Stimulated activated naive B cell treated with anti-CD40 and anti-IgM and Interleukin-4, amounts not matched to agents 10 μg/mL and 1 μg/mL and 100 μg/mL, for 72 hours (primary cell): Measurements from ENCODE around the gene SLC7A1.

Source experiments
- ATAC-seq, 2 donors: fragments of 150-1000 bp; cut with Tn5 transposase; replicated peaks; 2 replicates each; pipeline ENCODE4 v1.10.0; 2021; ENCODE audit warnings: moderate library complexity in 1 of 2
- DNase-seq: peaks from one replicate; pipeline ENCODE4 v3.0.0; 2021
- H3K27ac Mint-ChIP-seq: one replicate; pipeline ENCODE4 v1.8.0; 2022; ENCODE audit warnings: mild to moderate bottlenecking, mixed read lengths
- H3K27me3 Mint-ChIP-seq, 2 donors: one replicate each; pipeline ENCODE4 v1.8.0; 2022; ENCODE audit warnings: mixed read lengths in 2 of 2
- H3K36me3 Mint-ChIP-seq, 2 donors: one replicate each; pipeline ENCODE4 v1.8.0; 2022; ENCODE audit warnings: mixed read lengths in 2 of 2, mild to moderate bottlenecking in 1 of 2
- H3K4me1 Mint-ChIP-seq, 2 donors: one replicate each; pipeline ENCODE4 v1.8.0; 2022; ENCODE audit warnings: mixed read lengths in 2 of 2, mild to moderate bottlenecking in 1 of 2
- H3K4me3 Mint-ChIP-seq, 2 donors: one replicate each; pipeline ENCODE4 v1.8.0; 2022; ENCODE audit warnings: mild to moderate bottlenecking in 2 of 2, mixed read lengths in 2 of 2, moderate library complexity in 1 of 2
- H3K9me3 Mint-ChIP-seq, 2 donors: one replicate each; pipeline ENCODE4 v1.8.0; 2022; ENCODE audit warnings: mixed read lengths in 2 of 2, mild to moderate bottlenecking in 1 of 2

Gene SLC7A1

GRCh38 chr13:29483623-29484022 is 111.9 kb downstream of the SLC7A1 start:
- peaks cover 10 to 19% of the 10 kb centered on the region in 2 donors for H3K4me1 Mint-ChIP-seq
- H3K27ac Mint-ChIP-seq = no peak overlapping the region
- no peak overlapping the region for H3K4me3 Mint-ChIP-seq
- DNase-seq (no peak), ATAC-seq (no peak)
- no peaks in the 10 kb centered on the region for H3K36me3 Mint-ChIP-seq
- peaks cover 4 to 12% of the 10 kb centered on the region in 2 donors for H3K27me3 Mint-ChIP-seq
- no peaks in the 10 kb centered on the region for H3K9me3 Mint-ChIP-seq

GRCh38 chr13:29483211-29483610 is 112.3 kb downstream of the SLC7A1 start:
- H3K27ac Mint-ChIP-seq = no peak overlapping the region
- no peak for ATAC-seq
- no peaks in the 10 kb centered on the region for H3K36me3 Mint-ChIP-seq
- peaks cover 4 to 16% of the 10 kb centered on the region in 2 donors for H3K27me3 Mint-ChIP-seq
- H3K4me3 Mint-ChIP-seq = no peak overlapping the region
- H3K4me1 Mint-ChIP-seq = peaks cover 10 to 19% of the 10 kb centered on the region in 2 donors
- no peaks in the 10 kb centered on the region for H3K9me3 Mint-ChIP-seq
- no peak for DNase-seq

- Mint-ChIP-seq H3K27ac (no peak overlapping the region), H3K27me3 (peaks cover 4 to 20% of the 10 kb centered on the region in 2 donors), H3K9me3 (no peaks in the 10 kb centered on the region), H3K36me3 (no peaks in the 10 kb centered on the region), H3K4me1 (peaks cover 10 to 19% of the 10 kb centered on the region in 2 donors), H3K4me3 (no peak overlapping the region)
- ATAC-seq = no peak
- no peak for DNase-seq
These were observed 113.0 kb downstream of the SLC7A1 start for GRCh38 chr13:29482504-29482903.

GRCh38 chr13:29481603-29482002 is 113.9 kb downstream of the SLC7A1 start:
- no peaks in the 10 kb centered on the region for H3K36me3 Mint-ChIP-seq
- H3K4me3 Mint-ChIP-seq = no peak overlapping the region
- ATAC-seq (no peak), DNase-seq (no peak)
- no peaks in the 10 kb centered on the region for H3K9me3 Mint-ChIP-seq
- H3K4me1 Mint-ChIP-seq = peaks cover 9 to 17% of the 10 kb centered on the region in 2 donors
- H3K27ac Mint-ChIP-seq = no peak overlapping the region
- peaks cover 4 to 28% of the 10 kb centered on the region in 2 donors for H3K27me3 Mint-ChIP-seq

DNA sequence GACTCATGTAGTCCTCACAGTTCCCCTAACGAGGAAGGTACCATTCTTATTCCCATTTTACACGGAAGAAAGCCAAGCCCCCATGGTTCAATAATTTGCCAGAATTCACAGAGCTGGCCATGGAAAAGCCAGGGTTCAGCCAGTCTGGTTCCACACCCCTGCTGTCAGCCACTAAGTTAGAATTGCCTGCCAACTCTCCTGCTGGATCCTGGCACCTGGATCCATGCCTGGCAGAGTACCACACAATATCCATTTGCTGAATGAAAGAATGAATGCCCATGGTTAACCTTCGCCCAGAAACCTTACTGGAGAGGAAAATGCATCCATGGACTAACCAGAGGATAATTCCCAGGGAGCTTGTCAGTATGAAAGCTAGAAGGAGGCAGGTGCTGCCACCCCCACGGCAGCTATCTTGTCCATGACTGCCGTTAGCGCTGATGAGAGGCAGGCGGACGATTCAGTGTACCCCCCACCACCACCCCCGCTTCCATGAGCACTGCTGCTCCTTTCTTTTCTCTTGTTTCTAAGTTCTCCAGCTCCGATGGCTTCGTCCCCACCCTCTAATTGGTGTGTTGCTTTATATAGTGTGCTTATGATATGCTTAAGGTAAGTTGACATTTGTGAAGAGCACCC is 114.5 kb downstream of the SLC7A1 start:
- no peak for ATAC-seq
- H3K27ac Mint-ChIP-seq = no peak overlapping the region
- DNase-seq = no peak
- H3K9me3 Mint-ChIP-seq = no peaks in the 10 kb centered on the region
- peaks cover 6 to 11% of the 10 kb centered on the region in 2 donors for H3K4me1 Mint-ChIP-seq
- H3K4me3 Mint-ChIP-seq = no peak overlapping the region
- H3K36me3 Mint-ChIP-seq = no peaks in the 10 kb centered on the region
- peaks cover 4 to 28% of the 10 kb centered on the region in 2 donors for H3K27me3 Mint-ChIP-seq

DNA sequence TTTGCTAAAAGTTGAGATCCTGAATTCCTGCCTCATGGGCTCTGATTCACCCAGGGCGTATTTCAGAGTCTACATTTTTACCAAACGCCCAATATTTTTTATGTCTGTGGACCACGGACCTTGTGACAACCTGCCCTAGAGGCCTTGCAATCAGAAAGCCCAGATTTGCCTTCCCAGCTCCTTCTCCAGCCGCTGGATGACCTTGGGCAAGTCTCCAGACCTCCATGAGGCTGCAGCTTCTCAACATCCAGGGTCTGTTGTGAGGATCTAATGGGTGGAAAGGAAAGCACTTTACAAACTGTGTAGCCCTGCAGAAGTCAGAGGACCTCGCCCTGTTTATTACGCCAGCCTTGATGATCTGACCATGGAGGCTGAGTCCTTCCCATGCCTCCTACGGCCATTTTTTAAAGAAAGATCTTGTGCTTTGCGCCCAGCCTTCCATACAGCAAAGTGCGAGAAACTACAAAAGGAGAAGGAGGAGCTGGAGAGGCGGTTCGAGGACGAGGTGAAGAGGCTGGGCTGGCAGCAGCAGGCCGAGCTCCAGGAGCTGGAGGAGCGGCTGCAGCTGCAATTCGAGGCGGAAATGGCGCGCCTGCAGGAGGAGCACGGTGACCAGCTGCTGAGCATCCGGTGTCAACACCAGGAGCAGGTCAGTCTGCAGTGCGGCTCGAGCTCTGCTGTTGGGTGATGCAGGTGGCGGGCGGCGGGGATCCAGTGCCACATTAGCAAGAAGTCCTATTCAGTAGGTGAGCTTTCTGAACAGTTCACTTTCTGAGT is 115.6 kb downstream of the SLC7A1 start:
- no peak for ATAC-seq

GRCh38 chr13:29476046-29476445 is 119.4 kb downstream of the SLC7A1 start:
- DNase-seq (no peak), ATAC-seq (no peak)
- no peaks in the 10 kb centered on the region for H3K36me3 Mint-ChIP-seq
- H3K4me1 Mint-ChIP-seq = peaks cover 4 to 6% of the 10 kb centered on the region in 2 donors
- no peaks in the 10 kb centered on the region for H3K9me3 Mint-ChIP-seq
- no peak overlapping the region for H3K4me3 Mint-ChIP-seq
- H3K27ac Mint-ChIP-seq = no peak overlapping the region
- peaks cover 4 to 28% of the 10 kb centered on the region in 2 donors for H3K27me3 Mint-ChIP-seq

More for the DNA sequence above, 115.6 kb downstream of the SLC7A1 start:
- H3K27me3 Mint-ChIP-seq = peaks cover 4 to 28% of the 10 kb centered on the region in 2 donors
- H3K4me1 Mint-ChIP-seq = peaks cover 6 to 9% of the 10 kb centered on the region in 2 donors
- H3K4me3 Mint-ChIP-seq = no peak overlapping the region
- DNase-seq = no peak
- H3K36me3 Mint-ChIP-seq = no peaks in the 10 kb centered on the region
- no peak overlapping the region for H3K27ac Mint-ChIP-seq
- H3K9me3 Mint-ChIP-seq = no peaks in the 10 kb centered on the region

- DNase-seq = no peak
- peaks cover 4 to 6% of the 10 kb centered on the region in 2 donors for H3K4me1 Mint-ChIP-seq
These were observed 120.5 kb downstream of the SLC7A1 start for GRCh38 chr13:29474991-29475390.

GRCh38 chr13:29473166-29473565 is 122.3 kb downstream of the SLC7A1 start:
- DNase-seq (no peak), ATAC-seq (no peak)
- Mint-ChIP-seq H3K4me3 (no peak overlapping the region), H3K9me3 (no peaks in the 10 kb centered on the region), H3K4me1 (peaks cover 4 to 6% of the 10 kb centered on the region in 2 donors), H3K27ac (no peak overlapping the region), H3K27me3 (peaks cover 0 to 12% of the 10 kb centered on the region in 2 donors), H3K36me3 (no peaks in the 10 kb centered on the region)

More at GRCh38 chr13:29474991-29475390, 120.5 kb downstream of the SLC7A1 start:
- Mint-ChIP-seq H3K27ac (no peak overlapping the region), H3K9me3 (no peaks in the 10 kb centered on the region), H3K4me3 (no peak overlapping the region), H3K36me3 (no peaks in the 10 kb centered on the region), H3K27me3 (peaks cover 0 to 22% of the 10 kb centered on the region in 2 donors)
- no peak for ATAC-seq

- no peaks in the 10 kb centered on the region for H3K36me3 Mint-ChIP-seq
- H3K27me3 Mint-ChIP-seq = peaks cover 0 to 8% of the 10 kb centered on the region in 2 donors
- no peaks in the 10 kb centered on the region for H3K9me3 Mint-ChIP-seq
- no peak overlapping the region for H3K27ac Mint-ChIP-seq
- peaks cover 6% of the 10 kb centered on the region in 2 donors for H3K4me1 Mint-ChIP-seq
- DNase-seq (peak; percentile 28), ATAC-seq (peak; percentile 51 to 80)
- H3K4me3 Mint-ChIP-seq = no peak overlapping the region
These were observed 123.0 kb downstream of the SLC7A1 start for GRCh38 chr13:29472332-29472961.

DNA sequence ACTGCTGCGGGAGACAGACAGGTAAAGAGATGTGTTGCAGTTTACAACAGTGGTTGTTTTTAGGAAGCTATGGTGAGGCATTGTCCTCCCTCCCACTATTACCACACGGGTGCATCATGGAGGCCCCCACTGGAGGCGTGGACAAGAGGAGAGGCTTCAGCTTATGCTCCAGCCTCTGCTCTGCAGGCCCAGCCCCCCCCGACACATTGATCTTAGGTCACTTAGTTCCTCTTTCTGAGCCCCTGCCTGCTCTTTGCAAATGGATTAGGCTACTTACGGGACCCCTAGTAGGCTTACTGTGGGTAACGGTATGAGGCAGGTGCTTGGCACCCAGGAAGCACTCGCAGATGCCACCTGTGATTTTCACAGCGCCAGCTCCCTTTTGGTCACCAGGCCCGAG is 123.9 kb downstream of the SLC7A1 start:
- peak; percentile 38 to 55 for ATAC-seq
- no peak for DNase-seq
- Mint-ChIP-seq H3K9me3 (no peaks in the 10 kb centered on the region), H3K27ac (no peak overlapping the region), H3K4me1 (peaks cover 6% of the 10 kb centered on the region in 2 donors), H3K27me3 (no peaks in the 10 kb centered on the region), H3K4me3 (no peak overlapping the region), H3K36me3 (no peaks in the 10 kb centered on the region)

DNA sequence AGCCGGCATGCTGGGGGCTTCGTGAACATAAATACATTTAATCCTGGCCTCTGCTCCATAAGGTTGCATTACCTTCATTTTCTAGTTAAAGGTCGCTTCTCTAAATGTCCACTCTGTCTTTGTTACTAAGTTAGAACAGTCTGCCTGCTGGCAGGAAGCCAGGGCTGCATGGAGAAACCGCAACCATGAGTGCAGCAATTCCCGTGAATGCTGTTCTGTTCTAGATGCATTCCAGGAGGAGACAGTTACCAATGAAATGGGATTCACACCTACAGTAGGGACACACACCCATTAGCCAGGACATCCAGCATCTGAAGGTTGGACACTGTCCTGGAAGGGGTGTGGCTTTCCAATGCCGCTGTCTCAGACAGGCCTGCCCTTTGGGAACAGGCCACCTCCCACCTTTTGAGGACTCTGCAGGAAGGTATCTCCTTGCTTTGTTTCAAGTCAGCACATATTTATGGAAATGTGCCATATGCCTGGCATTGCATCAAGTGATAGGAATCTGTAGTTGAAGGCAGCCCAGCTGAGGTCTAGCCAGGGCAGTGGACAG is 129.7 kb downstream of the SLC7A1 start:
- H3K27me3 Mint-ChIP-seq = no peaks in the 10 kb centered on the region
- no peak for DNase-seq
- H3K36me3 Mint-ChIP-seq = no peaks in the 10 kb centered on the region
- H3K4me3 Mint-ChIP-seq = no peak overlapping the region
- peaks cover 0 to 1% of the 10 kb centered on the region in 2 donors for H3K4me1 Mint-ChIP-seq
- no peak for ATAC-seq
- H3K27ac Mint-ChIP-seq = no peak overlapping the region
- no peaks in the 10 kb centered on the region for H3K9me3 Mint-ChIP-seq

DNA sequence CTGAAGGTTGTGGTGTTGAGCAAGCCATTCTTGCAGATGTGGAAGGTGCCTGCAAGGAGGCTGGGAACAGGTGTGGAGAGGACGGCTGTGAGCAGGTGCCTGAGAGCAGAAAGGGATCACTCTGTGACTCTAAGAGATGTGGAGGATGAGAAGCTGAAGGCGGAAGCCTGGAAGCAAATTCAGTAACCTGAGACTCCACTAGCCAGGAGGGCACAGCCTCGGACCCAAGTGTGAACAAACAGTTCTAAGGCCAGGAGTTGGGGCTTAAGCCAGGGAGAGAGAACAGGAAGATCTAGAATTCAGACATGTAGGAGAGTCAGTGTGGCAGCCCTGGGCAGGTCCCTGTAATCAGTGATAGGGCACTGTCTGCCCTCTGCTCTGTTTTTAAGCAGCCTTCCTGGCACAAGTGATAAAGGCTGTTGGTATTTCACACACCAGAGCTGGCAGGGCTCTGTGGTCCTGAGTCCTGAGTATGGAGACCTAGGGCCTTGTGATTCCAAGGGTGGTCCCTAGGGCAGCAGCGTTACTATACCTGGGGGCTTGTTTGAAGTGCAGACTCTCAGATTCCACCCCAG is 131.3 kb downstream of the SLC7A1 start:
- H3K27me3 Mint-ChIP-seq = peaks cover 8 to 12% of the 10 kb centered on the region in 2 donors
- ATAC-seq (no peak), DNase-seq (no peak)
- no peaks in the 10 kb centered on the region for H3K9me3 Mint-ChIP-seq
- H3K27ac Mint-ChIP-seq = no peak overlapping the region
- no peak overlapping the region for H3K4me3 Mint-ChIP-seq
- H3K36me3 Mint-ChIP-seq = no peaks in the 10 kb centered on the region
- peaks cover 0 to 1% of the 10 kb centered on the region in 2 donors for H3K4me1 Mint-ChIP-seq

- no peak overlapping the region for H3K4me3 Mint-ChIP-seq
These were observed 135.6 kb downstream of the SLC7A1 start for GRCh38 chr13:29459813-29460355.

More at GRCh38 chr13:29459813-29460355, 135.6 kb downstream of the SLC7A1 start:
- no peaks in the 10 kb centered on the region for H3K9me3 Mint-ChIP-seq
- DNase-seq = no peak
- H3K27me3 Mint-ChIP-seq = peaks cover 18 to 20% of the 10 kb centered on the region in 2 donors
- peaks cover 3 to 5% of the 10 kb centered on the region in 2 donors for H3K4me1 Mint-ChIP-seq
- no peak for ATAC-seq
- H3K36me3 Mint-ChIP-seq = no peaks in the 10 kb centered on the region
- H3K27ac Mint-ChIP-seq = no peak overlapping the region
